Central memory CD4-positive, alpha-beta T cell (primary cell): ENCODE measurements around the gene CDC42EP2.
"Not testable (repeated sequence)": the region's sequence is repeated elsewhere in the genome, so short reads cannot be mapped to it uniquely, and the experiment has no call there.

Experiments
- DNase-seq: peaks from one replicate; pipeline ENCODE4 v3.0.0; 2022

Gene CDC42EP2

GRCh38 chr11:65321076-65321475 is 6.4 kb downstream of the CDC42EP2 start:
- DNase-seq: no peak

GRCh38 chr11:65321828-65322485 is 7.3 kb downstream of the CDC42EP2 start:
- DNase-seq: no peak

GRCh38 chr11:65323813-65324212 is 9.1 kb downstream of the CDC42EP2 start:
- no peak for DNase-seq

GRCh38 chr11:65325435-65325834 is 10.8 kb downstream of the CDC42EP2 start:
- no peak for DNase-seq

GRCh38 chr11:65327021-65327420 is 12.4 kb downstream of the CDC42EP2 start:
- DNase-seq: no peak

DNA sequence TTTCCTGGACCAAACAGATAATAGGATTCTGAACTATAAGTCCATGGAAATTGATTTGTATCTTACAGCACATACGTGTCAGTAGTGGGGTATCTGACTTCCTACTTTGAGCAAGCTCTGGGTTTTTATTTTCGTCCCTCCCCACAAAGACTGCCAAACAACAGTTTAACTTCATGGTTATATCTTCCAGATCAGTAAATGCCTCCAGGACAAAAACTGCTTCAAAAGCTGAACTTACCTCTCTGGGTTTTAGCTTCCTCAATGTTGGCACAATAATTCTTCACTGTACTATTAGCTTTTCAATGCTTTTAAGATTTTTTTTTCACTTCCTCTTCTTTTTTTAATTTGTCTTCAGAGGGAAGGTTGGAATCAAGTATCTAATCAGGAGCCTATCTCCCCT is 14.8 kb downstream of the CDC42EP2 start:
- no peak for DNase-seq

DNA sequence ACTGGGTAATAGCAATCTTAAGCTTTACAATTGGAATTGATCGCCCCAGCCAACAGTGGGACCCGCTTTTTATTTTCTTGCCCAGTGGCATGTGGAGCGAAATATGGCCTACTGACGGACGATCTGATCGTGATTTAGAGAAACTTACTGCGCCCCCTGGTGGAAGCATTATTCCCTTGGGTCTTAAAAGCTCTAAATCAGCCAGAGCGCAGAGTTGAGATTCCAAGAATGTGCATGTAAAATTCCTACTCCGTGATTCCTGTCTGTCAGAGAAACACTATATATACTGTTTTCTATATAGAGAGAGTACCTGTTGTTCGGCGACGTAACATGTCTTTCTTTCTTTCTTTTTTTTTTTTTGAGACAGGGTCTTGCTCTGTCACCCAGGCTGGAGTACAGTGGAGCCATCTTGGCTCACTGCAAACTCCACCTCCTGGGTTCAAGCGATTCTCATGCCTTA is 15.3 kb downstream of the CDC42EP2 start:
- DNase-seq: peak; percentile 70

- no peak for DNase-seq
Measured at GRCh38 chr11:65330544-65330943, 15.9 kb downstream of the CDC42EP2 start.

GRCh38 chr11:65332591-65332990 is 17.9 kb downstream of the CDC42EP2 start:
- not testable (repeated sequence) for DNase-seq

DNA sequence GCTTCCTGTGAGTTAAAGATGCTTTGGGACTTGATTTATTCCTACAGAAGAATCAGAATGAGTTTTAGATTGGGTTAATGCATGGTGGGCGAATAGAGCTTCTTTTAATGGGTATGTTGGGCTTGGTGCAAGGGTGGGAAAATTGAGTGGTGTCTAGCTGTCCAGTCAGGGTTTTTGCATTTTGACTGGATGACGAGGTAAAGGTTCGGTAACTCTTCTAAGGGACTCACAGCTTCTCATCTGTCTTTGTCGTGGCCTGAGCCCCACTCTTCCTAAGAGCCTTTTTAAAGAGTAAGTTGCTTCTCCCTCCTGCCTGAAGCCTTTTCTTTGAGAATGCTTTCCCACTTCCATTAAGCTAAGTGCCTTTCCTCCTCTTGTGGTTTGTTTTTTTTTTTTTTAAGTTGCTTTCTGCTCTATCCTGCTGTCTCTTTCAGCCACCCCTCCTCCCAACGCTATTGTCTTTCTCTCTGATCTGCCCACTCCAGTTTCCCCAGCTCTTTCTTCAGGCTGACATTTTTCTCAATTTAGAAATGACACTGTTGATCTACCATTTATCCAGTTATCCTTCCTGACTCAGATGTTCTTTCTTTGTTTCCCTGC is 20.1 kb downstream of the CDC42EP2 start:
- no peak for DNase-seq

DNA sequence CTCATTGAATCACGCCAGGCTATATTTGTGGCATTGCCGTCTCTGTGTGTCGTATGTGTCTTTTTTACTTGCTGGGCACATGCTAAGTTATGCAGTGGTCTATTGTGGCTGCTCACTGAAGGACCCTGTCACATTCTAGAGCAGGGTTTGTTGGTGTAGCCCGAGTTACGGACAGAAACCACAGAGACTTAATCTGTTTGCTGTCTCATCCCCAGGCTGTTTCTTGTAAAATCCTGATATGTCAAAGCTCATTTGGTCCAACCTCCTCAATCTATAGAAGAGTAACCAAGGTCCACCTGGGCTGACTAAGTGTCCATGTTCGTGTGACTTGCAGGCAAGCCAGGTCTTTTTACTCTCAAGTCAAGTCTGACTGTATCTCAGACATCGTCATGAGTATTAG is 24.0 kb downstream of the CDC42EP2 start:
- DNase-seq: no peak

- no peak for DNase-seq
Measured at GRCh38 chr11:65340226-65340625, 25.6 kb downstream of the CDC42EP2 start.

DNA sequence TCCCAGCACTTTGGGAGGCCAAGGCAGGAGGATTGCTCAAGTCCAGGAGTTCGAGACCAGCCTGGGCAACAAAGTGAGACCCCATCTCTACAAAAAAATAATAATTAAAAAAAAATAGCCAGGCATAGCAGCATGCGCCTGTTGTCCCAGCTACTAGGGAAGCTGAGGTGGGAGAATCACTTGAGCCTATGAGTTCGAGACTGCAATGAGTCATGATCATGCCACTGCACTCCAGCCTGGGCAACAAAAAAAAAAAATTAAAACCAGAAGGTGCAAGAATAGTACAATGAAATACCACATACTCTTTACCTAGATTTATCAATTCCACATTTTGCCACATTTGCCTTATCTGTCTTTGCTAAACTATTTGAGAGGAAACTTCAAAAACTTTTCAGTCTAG is 27.2 kb downstream of the CDC42EP2 start:
- DNase-seq: no peak

GRCh38 chr11:65351511-65351910 is 36.8 kb downstream of the CDC42EP2 start:
- DNase-seq: no peak

DNA sequence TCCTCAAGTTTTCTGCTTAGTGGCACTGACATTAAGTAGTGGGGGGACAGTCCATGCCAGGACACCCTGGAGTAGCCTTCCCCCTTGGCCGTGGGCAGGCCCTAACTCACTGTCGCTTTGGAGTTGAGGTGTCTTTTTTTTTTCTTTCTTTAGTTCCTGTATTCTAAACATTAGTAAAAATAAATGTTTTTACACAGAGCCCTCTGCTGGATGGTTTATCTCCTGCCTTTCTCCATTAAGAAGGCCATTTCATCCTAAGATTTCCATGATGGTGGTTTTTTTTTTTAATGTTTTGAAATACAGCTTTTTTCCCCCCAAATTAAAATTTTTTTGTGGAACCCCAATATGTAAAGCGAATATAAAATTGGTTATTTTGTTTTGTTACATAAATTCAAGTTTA is 38.1 kb downstream of the CDC42EP2 start:
- no peak for DNase-seq

DNA sequence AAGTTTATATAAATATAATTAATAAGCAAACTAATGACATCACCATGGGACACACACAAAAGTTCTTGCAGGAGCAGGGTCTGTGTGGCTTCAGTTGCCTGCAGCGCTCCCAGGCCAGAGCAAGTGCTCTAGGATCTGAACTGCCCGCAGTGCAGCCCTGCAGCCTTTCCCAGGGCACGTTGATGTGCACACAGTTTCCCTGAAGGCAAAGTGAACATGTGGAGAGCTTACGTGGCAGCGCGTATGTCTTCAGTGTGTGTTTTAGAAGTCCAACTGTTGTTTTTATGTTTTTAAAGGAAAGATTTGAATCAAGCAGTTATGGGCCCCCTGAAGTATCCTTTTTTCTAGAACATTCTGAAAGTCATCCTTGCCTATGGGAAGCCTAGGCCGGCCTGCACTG is 38.7 kb downstream of the CDC42EP2 start:
- no peak for DNase-seq

DNA sequence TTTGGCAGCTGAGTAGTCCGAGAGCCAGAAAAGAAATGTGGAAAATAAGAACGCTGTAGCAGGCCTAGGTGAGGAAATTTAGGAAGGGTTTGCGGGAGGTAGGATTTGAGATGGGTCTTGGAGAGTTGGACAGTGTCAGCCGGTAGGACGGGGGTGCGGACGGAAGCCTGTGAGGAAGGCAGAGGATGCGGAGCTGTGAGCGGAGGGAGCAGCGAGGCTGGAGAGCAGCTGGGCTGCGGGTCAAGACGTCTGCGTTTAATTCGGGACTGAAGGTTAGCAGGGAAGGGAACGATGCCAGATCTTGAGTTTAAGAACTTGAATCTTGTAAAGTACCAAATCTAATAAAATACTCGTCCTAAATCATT is 39.2 kb downstream of the CDC42EP2 start:
- no peak for DNase-seq

- peak; percentile 92 for DNase-seq
Measured at GRCh38 chr11:65354265-65355012, 39.8 kb downstream of the CDC42EP2 start, which contains the start of gene TIGD3. Gene TIGD3, plus strand, starts transcription at chr11:65354751. Its CDS starts 1,058 bp downstream, at chr11:65355809.

- peak; percentile 44 for DNase-seq
Measured at GRCh38 chr11:65355013-65355775, 40.5 kb downstream of the CDC42EP2 start.

GRCh38 chr11:65355776-65356393 is 41.2 kb downstream of the CDC42EP2 start:
- DNase-seq: no peak

DNA sequence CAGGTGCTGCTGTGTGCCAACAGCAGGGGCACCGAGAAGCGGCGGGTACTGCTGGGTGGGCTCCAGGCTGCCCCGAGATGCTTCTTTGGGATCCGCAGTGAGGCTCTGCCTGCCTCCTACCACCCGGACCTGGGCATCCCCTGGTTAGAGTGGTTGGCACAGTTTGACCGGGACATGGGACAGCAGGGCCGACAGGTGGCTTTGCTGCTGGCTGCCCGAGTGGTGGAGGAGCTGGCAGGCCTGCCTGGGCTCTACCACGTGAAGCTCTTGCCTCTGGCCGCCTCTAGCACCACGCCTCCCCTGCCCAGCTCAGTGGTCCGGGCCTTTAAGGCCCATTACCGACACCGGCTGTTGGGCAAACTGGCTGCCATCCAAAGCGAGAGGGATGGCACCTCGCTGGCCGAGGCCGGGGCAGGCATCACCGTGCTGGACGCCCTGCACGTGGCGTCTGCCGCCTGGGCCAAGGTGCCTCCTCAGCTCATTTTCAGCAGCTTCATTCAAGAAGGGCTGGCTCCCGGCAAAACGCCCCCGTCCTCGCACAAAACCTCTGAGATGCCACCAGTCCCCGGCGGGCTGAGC is 41.8 kb downstream of the CDC42EP2 start:
- no peak for DNase-seq

GRCh38 chr11:65357856-65358356 is 43.2 kb downstream of the CDC42EP2 start:
- DNase-seq: no peak
